Measurements from ENCODE around the gene PLEKHH1.

The PLEKHH1 gene

DNA sequence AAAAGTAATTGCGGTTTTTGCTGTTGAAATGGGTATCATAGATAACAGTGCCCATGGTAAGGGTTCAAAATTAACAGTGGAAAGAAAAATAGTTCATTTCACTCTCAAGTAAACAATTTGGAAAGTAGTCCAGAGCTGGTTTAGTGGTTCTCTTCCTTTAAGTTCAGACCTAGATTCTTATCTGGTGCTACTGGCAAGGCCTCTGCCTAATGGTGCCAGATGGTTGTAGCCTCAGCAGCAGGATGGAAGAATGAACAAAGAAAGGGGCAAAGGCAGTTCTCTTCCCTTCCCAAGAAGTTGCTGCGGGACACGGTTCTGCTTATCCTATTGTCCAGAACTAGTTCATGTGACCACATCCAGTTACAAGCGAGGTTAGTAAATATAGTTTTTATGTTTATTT is 97.1 kb downstream of the PLEKHH1 start:
- no peak for DNase-seq (ENCODE audit: low spot score)

DNA sequence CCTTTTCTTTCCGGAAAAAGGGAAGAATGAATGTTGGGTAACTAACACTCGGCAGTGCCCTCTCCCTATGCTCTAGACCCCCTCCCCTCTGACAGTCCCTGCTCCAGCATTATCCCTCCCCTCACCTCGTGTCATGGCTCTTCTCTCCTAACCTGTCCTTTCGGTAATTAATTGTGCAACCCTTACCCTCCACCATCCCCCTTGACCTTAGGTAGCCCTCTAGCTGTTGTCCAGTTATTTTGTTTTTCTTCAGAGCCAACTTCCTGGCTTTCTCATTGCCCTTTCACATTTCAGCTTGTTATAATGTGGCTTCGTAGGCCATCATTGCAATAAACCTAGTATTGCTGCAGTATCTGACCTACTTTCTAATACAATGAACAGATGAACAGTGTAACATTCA is 97.8 kb downstream of the PLEKHH1 start:
- no peak for DNase-seq (ENCODE audit: low spot score)

DNA sequence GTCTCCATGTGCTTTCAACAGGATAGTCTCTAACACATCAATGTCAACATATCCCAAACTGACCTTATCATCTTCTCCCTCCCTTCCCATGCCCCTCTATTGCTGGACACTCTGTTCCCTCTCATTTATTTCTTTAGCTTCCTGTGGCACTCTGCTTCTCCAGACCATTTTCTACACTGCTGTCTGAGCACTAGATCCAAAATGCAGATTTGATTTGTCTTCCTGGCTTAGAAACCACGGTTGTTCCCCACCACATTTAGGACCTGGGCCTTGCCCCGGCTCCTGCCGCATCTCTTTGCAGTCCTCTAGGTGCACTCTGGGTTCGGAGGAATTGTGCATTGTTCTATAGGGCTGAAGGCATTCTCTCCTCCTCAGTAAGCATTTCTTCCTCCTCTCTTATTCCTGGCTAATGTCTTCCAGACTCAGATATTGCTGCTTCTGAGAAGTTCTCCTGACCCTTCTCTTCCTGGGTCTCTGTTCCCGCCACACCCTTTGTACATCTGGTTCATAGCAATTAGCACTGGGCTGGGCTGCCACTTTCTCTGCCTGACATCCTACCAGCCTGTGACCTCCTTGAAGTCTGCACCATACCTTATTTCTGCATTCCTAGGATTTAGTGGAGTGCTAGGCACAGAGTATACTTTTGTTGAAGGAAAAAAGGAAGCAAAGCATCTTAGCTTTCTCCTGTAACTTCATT is 100.5 kb downstream of the PLEKHH1 start:
- no peak for DNase-seq (ENCODE audit: low spot score)

DNA sequence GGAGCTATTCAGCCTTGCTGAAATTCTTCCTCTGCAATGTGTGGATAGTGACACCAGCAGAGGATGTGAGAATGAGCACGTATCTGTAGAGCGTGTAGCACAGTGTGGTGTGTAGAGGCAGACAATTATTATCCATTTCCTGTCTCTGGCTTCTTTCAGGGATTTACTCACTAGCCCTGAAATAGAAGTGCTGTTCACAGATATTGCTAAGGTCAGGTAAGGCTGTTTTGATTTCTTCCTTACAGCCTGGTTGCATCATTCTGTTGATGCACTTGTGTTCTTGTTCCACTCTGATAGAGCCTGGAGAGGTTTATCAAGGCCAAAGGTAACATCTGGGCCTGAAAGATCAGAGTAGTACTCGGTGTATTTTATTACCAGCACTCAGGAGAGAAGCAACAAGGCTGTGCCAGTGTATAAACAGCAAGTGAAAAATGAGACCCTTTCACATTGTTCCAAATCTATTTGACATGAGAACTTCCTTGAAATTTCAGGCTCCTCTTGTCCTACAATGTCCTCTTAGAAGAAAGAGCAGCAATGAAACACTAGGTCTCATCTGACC is 103.3 kb downstream of the PLEKHH1 start:
- no peak for DNase-seq (ENCODE audit: low spot score)

DNA sequence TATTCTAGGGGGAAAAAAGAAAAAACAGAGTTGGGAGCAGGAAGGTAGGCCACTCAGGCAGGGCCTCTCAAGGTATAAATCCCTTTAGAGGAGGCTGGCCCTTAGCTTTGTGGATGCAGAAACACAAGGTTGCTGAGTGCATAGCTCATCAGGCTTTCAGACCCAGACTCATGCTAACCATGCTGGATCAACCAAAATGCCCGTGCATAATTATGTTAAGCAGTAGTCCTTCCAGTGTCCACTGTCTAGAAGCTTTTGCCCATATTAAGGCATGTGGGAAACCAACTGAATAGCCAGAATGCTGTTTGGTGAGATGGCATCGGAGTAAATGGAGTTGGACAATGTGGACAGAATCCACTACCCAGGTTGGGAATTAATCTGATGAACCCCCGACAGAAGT is 105.6 kb downstream of the PLEKHH1 start:
- DNase-seq (ENCODE audit: low spot score): no peak
